A673 (cell line): ENCODE data around the gene OSBPL8.
"Not testable (repeated sequence)": the region's sequence is repeated elsewhere in the genome, so short reads cannot be mapped to it uniquely, and the experiment has no call there.

Experiments
- CTCF ChIP-seq: fragments of 300-800, 200-600 bp; sonication (generic); conservative IDR thresholded peaks from 2 replicates; pipeline ENCODE4 v1.5.1; 2017; ENCODE audit warnings: low read depth, mild to moderate bottlenecking, antibody characterized with exemption, low read length, moderate library complexity, mixed read lengths
- EZH2 ChIP-seq: fragments of 200-600 bp; sonication (generic); IDR thresholded peaks from 2 replicates; pipeline ENCODE4 v1.6.1; 2017; ENCODE audit warnings: borderline replicate concordance, low read depth, mild to moderate bottlenecking, mixed read lengths, antibody characterized with exemption, low read length; ENCODE audit not compliant: poor library complexity, severe bottlenecking

DNA sequence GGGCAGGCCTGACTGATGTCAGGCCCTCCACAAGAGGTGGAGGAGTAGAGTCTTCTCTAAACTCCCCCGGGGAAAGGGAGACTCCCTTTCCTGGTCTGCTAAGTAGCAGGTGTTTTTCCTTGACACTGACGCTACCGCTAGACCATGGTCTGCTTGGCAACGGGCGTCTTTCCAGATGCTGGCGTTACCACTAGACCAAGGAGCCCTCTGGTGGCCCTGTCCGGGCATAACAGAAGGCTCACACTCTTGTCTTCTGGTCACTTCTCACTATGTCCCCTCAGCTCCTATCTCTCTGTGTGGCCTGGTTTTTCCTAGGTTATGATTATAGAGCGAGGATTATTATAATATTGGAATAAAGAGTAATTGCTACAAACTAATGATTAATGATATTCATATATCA is 86.7 kb downstream of the OSBPL8 start:
- 0 out of 2 replicates have a peak, but pooled peaks have one; percentile 17 for TF ChIP-seq CTCF
- TF ChIP-seq EZH2, result not testable (repeated sequence)
